HFFc6 (cell line): ENCODE measurements around the gene KCND3. TPM values are rescaled to one million over a fixed set of nuclear protein-coding genes. Genes with fewer than 3 reads are reported as not detected.

Source experiments
- DNase-seq: peaks from one replicate; pipeline ENCODE4 v3.0.0-alpha.2; 2018
- H3K27ac Mint-ChIP-seq: 2 replicates; pipeline ENCODE4 v1.8.0; 2020; ENCODE audit warnings: mild to moderate bottlenecking, mixed read lengths
- H3K27me3 Mint-ChIP-seq: 2 replicates; pipeline ENCODE4 v1.8.0; 2021; ENCODE audit warnings: mild to moderate bottlenecking, moderate library complexity, mixed read lengths; ENCODE audit not compliant: insufficient read depth
- H3K36me3 Mint-ChIP-seq: 2 replicates; pipeline ENCODE4 v1.8.0; 2021; ENCODE audit warnings: low read depth, mixed read lengths
- H3K4me1 Mint-ChIP-seq: 2 replicates; pipeline ENCODE4 v1.8.0; 2020; ENCODE audit warnings: low read depth, mixed read lengths
- H3K4me3 Mint-ChIP-seq: 2 replicates; pipeline ENCODE4 v1.8.0; 2020; ENCODE audit warnings: mild to moderate bottlenecking, moderate library complexity, mixed read lengths
- H3K9me3 Mint-ChIP-seq: 2 replicates; pipeline ENCODE4 v1.8.0; 2020; ENCODE audit warnings: mild to moderate bottlenecking, mixed read lengths
- CTCF ChIP-seq: fragments of 200-600 bp; sonication (generic); IDR thresholded peaks from 2 replicates; pipeline ENCODE4 v1.5.0; 2021; ENCODE audit warnings: antibody characterized with exemption, mild to moderate bottlenecking
- total RNA-seq, 6 experiments: library from RNA; stranded (reverse); fragmentation: NEBNext Ultra II Directional; extraction: Animal tissue kit (Norgen Biotek cat#: 25700); gene quantifications; 2 replicates in 1 of 6; 3 replicates in 5 of 6; pipeline ENCODE4 v1.2.3, GENCODE V29; 2021

The KCND3 gene
- total RNA-seq, 6 experiments from 2014 or later, result 0.09 to 0.47 (median 0.12) TPM

- no peaks in the 10 kb centered on the region; the same call in 1 of the 2 replicates for H3K27me3 Mint-ChIP-seq
Observed at GRCh38 chr1:111778541-111779051, 210.9 kb downstream of the KCND3 start.

GRCh38 chr1:111778066-111778465, 211.4 kb downstream of the KCND3 start:
- no peak overlapping the region; the same call in 1 of the 2 replicates for H3K4me3 Mint-ChIP-seq
- no peaks in the 10 kb centered on the region for H3K9me3 Mint-ChIP-seq
- H3K27me3 Mint-ChIP-seq, result no peaks in the 10 kb centered on the region; the same call in 1 of the 2 replicates
- peaks cover 38% of the 10 kb centered on the region for H3K4me1 Mint-ChIP-seq
- H3K27ac Mint-ChIP-seq, result no peak overlapping the region
- no peak for DNase-seq
- TF ChIP-seq CTCF, result no peak
- H3K36me3 Mint-ChIP-seq, result no peaks in the 10 kb centered on the region

More at GRCh38 chr1:111778541-111779051, 210.9 kb downstream of the KCND3 start:
- no peaks in the 10 kb centered on the region for H3K36me3 Mint-ChIP-seq
- peak; percentile 8 for DNase-seq
- no peak overlapping the region for H3K27ac Mint-ChIP-seq
- TF ChIP-seq CTCF, result no peak
- peaks cover 38% of the 10 kb centered on the region for H3K4me1 Mint-ChIP-seq
- H3K9me3 Mint-ChIP-seq, result no peaks in the 10 kb centered on the region
- H3K4me3 Mint-ChIP-seq, result peak overlapping the region; percentile 1

GRCh38 chr1:111777301-111777700, 212.2 kb downstream of the KCND3 start:
- Mint-ChIP-seq H3K4me3 (no peak overlapping the region), H3K4me1 (peaks cover 38% of the 10 kb centered on the region), H3K36me3 (no peaks in the 10 kb centered on the region), H3K27ac (no peak overlapping the region), H3K27me3 (no peaks in the 10 kb centered on the region; the same call in none of the 2 replicates), H3K9me3 (no peaks in the 10 kb centered on the region)
- DNase-seq, result no peak
- no peak for TF ChIP-seq CTCF

- Mint-ChIP-seq H3K4me3 (no peak overlapping the region), H3K36me3 (no peaks in the 10 kb centered on the region), H3K27me3 (no peaks in the 10 kb centered on the region; the same call in none of the 2 replicates), H3K4me1 (peaks cover 38% of the 10 kb centered on the region), H3K27ac (no peak overlapping the region), H3K9me3 (no peaks in the 10 kb centered on the region)
- no peak for TF ChIP-seq CTCF
- DNase-seq, result no peak
Observed at GRCh38 chr1:111776861-111777260, 212.6 kb downstream of the KCND3 start.

- Mint-ChIP-seq H3K27ac (no peak overlapping the region), H3K9me3 (no peaks in the 10 kb centered on the region), H3K27me3 (no peaks in the 10 kb centered on the region; the same call in none of the 2 replicates), H3K36me3 (no peaks in the 10 kb centered on the region), H3K4me1 (peaks cover 38% of the 10 kb centered on the region), H3K4me3 (no peak overlapping the region)
- no peak for TF ChIP-seq CTCF
- no peak for DNase-seq
Observed at GRCh38 chr1:111776391-111776790, 213.1 kb downstream of the KCND3 start.

GRCh38 chr1:111775966-111776365, 213.5 kb downstream of the KCND3 start:
- Mint-ChIP-seq H3K4me3 (no peak overlapping the region), H3K4me1 (peaks cover 38% of the 10 kb centered on the region), H3K9me3 (no peaks in the 10 kb centered on the region), H3K36me3 (no peaks in the 10 kb centered on the region), H3K27me3 (no peaks in the 10 kb centered on the region; the same call in none of the 2 replicates), H3K27ac (no peak overlapping the region)
- no peak for TF ChIP-seq CTCF
- DNase-seq, result no peak
